ENCODE results near the gene VAV3. TPM values are rescaled to one million over a fixed set of nuclear protein-coding genes. Genes with fewer than 3 reads are reported as not detected.

Gene VAV3
- total and polyA plus RNA-seq, 10 of the 15 experiments (the other 5 are each of a cell fraction or from before 2014, with no cell fraction given): 0.84 to 5.5 (median 3.4) TPM

DNA sequence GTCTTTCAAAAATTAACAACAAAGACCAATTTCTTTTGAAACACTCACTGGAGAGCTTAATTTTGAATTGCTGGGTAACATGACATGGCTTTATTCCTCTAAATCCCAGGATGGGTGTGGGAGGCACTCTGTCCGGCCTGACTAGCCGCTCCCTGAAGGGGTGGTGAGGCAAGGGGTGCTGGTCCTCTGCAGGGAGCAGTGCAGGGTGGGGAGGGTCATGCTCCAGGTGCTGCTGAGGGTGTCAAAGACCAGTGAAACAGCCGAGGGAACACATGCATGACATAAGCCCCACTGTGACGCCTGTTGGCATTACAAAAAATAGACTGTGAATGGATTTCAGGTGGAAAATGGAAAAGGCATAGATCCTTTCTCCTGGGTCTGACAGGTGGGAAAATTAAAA, 223.7 kb downstream of the VAV3 start (continued):
- TF ChIP-seq NFXL1 (IDR thresholded peaks at IDR 0.05; ENCODE audit: borderline replicate concordance): no peak
- no peak for TF ChIP-seq HDAC2 (IDR thresholded peaks at IDR 0.05)
- no peak for TF ChIP-seq NFYB (IDR thresholded peaks at IDR 0.05; ENCODE audit: insufficient read depth, low read depth, low read length)

DNA sequence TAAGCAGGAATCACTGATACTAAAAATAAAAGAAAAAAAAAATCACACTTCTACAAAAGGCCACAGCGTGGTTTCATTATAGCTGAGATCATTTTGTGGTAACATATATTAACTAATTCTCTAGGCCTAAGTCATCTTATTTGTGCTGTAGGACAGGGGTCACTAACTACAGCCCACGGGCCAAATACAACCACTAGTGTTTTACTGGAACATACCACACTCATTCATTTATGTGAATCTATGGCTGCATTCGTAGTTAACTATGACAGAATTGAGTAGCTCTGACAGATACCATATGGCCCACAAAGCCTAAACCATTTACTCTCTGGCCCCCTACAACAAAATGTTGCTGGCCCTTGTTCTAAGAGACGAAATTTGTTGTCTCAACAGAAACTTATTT, 224.4 kb downstream of the VAV3 start:
- Histone ChIP-seq H3K9me3 (replicated peaks; ENCODE audit: control insufficient read depth, insufficient read depth, low read length) (no peaks in the 10 kb centered on the region), H3K4me3 (no peak overlapping the region), H3K27ac (ENCODE audit: control insufficient read depth, insufficient read depth) (no peak overlapping the region), H3K4me2 (ENCODE audit: control insufficient read depth, insufficient read depth) (no peak overlapping the region), H3K79me2 (ENCODE audit: control insufficient read depth, insufficient read depth, low read length) (no peaks in the 10 kb centered on the region), H3K9ac (ENCODE audit: control insufficient read depth, insufficient read depth, low read length) (no peak overlapping the region), H3K27me3 (replicated peaks in 1 of 2; ENCODE audit: control insufficient read depth in 2 of 2, insufficient read depth in 2 of 2, low read length in 1 of 2) (no peaks in the 10 kb centered on the region), H2AFZ (ENCODE audit: control insufficient read depth, low read depth, low read length) (no peak overlapping the region), H4K20me1 (ENCODE audit: control insufficient read depth, insufficient read depth) (no peaks in the 10 kb centered on the region), H3K36me3 (ENCODE audit: control insufficient read depth in 2 of 2, insufficient read depth in 2 of 2, low read length in 1 of 2) (no peaks in the 10 kb centered on the region), H3K4me1 (ENCODE audit: control insufficient read depth, insufficient read depth, low read length) (peaks cover 7% of the 10 kb centered on the region; the same call in 1 of the 2 replicates)
- POLR2A ChIA-PET: no interaction called here
- FAIRE-seq (no peak), DNase-seq (ENCODE audit: low read depth, low spot score) (no peak), ATAC-seq (peak; percentile 36)
- intact Hi-C loops (cut with micrococcal nuclease; ENCODE audit: unreplicated experiment): no loop called here
- SMC1A ChIA-PET (ENCODE audit: uncharacterized antibody, unreplicated experiment): interaction anchor here (1.1 kb wide), 1 partner anchor 12 kb away, joined by 3 read pairs; no protein-coding TSS in a partner anchor
- in situ Hi-C loops (cut with MboI): no loop called here
- TF ChIP-seq TCF3 (IDR thresholded peaks at IDR 0.05; ENCODE audit: borderline replicate concordance, insufficient read depth, low read depth, low read length) (no peak), RBBP5 (conservative IDR thresholded peaks at IDR 0.05) (no peak), TBL1XR1 (IDR thresholded peaks at IDR 0.05; ENCODE audit: low read depth, low read length) (no peak), TCF12 (IDR thresholded peaks at IDR 0.05; ENCODE audit: low read depth, low read length) (no peak), PAX8 (IDR thresholded peaks at IDR 0.05) (no peak), POLR2AphosphoS5 (IDR thresholded peaks at IDR 0.05; ENCODE audit: low read length) (no peak), MEF2A (IDR thresholded peaks at IDR 0.05; ENCODE audit: insufficient read depth, low read depth, low read length) (no peak), NFIC (IDR thresholded peaks at IDR 0.05; ENCODE audit: low read depth, low read length) (peak; percentile 27; the same call in 1 of the 2 replicates), EZH2 (IDR thresholded peaks at IDR 0.05; ENCODE audit: borderline replicate concordance, control insufficient read depth, low read depth, low read length) (no peak), NR2F1 (conservative IDR thresholded peaks at IDR 0.05) (0 out of 2 replicates have a peak, but pooled peaks have one; percentile 56), RUNX3 (IDR thresholded peaks at IDR 0.05; ENCODE audit: low read length) (peak; percentile 65; the same call in 1 of the 2 replicates), ATF7 (IDR thresholded peaks at IDR 0.05; ENCODE audit: low read depth) (no peak), CREM (IDR thresholded peaks at IDR 0.05; ENCODE audit: low read depth) (no peak)
- TF ChIP-seq, protein P1, sequence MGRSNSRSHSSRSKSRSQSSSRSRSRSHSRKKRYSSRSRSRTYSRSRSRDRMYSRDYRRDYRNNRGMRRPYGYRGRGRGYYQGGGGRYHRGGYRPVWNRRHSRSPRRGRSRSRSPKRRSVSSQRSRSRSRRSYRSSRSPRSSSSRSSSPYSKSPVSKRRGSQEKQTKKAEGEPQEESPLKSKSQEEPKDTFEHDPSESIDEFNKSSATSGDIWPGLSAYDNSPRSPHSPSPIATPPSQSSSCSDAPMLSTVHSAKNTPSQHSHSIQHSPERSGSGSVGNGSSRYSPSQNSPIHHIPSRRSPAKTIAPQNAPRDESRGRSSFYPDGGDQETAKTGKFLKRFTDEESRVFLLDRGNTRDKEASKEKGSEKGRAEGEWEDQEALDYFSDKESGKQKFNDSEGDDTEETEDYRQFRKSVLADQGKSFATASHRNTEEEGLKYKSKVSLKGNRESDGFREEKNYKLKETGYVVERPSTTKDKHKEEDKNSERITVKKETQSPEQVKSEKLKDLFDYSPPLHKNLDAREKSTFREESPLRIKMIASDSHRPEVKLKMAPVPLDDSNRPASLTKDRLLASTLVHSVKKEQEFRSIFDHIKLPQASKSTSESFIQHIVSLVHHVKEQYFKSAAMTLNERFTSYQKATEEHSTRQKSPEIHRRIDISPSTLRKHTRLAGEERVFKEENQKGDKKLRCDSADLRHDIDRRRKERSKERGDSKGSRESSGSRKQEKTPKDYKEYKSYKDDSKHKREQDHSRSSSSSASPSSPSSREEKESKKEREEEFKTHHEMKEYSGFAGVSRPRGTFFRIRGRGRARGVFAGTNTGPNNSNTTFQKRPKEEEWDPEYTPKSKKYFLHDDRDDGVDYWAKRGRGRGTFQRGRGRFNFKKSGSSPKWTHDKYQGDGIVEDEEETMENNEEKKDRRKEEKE (IDR thresholded peaks at IDR 0.05): no peak
- TF ChIP-seq, protein P2, sequence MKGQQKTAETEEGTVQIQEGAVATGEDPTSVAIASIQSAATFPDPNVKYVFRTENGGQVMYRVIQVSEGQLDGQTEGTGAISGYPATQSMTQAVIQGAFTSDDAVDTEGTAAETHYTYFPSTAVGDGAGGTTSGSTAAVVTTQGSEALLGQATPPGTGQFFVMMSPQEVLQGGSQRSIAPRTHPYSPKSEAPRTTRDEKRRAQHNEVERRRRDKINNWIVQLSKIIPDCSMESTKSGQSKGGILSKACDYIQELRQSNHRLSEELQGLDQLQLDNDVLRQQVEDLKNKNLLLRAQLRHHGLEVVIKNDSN (IDR thresholded peaks at IDR 0.05; ENCODE audit: borderline replicate concordance, extremely low read length, insufficient read depth, low read depth, low read length): no peak
- TF ChIP-seq, protein P3, sequence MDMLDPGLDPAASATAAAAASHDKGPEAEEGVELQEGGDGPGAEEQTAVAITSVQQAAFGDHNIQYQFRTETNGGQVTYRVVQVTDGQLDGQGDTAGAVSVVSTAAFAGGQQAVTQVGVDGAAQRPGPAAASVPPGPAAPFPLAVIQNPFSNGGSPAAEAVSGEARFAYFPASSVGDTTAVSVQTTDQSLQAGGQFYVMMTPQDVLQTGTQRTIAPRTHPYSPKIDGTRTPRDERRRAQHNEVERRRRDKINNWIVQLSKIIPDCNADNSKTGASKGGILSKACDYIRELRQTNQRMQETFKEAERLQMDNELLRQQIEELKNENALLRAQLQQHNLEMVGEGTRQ (IDR thresholded peaks at IDR 0.05; ENCODE audit: borderline replicate concordance, low read depth, low read length): no peak
- CTCF ChIA-PET: interaction anchor here (0.6 kb wide), 1 partner anchor 42 kb away, joined by 3 read pairs; no protein-coding TSS in a partner anchor
- 0% methylated on average over 4 of the region's 4 CpGs for WGBS (ENCODE audit: insufficient coverage, insufficient replicate concordance, low lambda C conversion rate, missing lambda C conversion rate)
- no TSS peak for BruUV-seq (replicated peaks)
- RAD21 ChIA-PET (ENCODE audit: unreplicated experiment): no interaction called here

Measured in GM12878 (cell line).